ENCODE measurements around the gene PID1. TPM values are rescaled to one million over a fixed set of nuclear protein-coding genes. Genes with fewer than 3 reads are reported as not detected.

PID1 gene
- polyA plus RNA-seq, 1 experiment = 1.8 TPM

GRCh38 chr2:229048134-229048533 lies 223.0 kb downstream of the PID1 start:
- no peak overlapping the region for H3K27ac ChIP-seq (ENCODE audit: low read depth, low read length)
- TF ChIP-seq, protein P1, sequence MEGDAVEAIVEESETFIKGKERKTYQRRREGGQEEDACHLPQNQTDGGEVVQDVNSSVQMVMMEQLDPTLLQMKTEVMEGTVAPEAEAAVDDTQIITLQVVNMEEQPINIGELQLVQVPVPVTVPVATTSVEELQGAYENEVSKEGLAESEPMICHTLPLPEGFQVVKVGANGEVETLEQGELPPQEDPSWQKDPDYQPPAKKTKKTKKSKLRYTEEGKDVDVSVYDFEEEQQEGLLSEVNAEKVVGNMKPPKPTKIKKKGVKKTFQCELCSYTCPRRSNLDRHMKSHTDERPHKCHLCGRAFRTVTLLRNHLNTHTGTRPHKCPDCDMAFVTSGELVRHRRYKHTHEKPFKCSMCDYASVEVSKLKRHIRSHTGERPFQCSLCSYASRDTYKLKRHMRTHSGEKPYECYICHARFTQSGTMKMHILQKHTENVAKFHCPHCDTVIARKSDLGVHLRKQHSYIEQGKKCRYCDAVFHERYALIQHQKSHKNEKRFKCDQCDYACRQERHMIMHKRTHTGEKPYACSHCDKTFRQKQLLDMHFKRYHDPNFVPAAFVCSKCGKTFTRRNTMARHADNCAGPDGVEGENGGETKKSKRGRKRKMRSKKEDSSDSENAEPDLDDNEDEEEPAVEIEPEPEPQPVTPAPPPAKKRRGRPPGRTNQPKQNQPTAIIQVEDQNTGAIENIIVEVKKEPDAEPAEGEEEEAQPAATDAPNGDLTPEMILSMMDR (IDR thresholded peaks at IDR 0.05; ENCODE audit: low read depth, low read length) = no peak
- no peak overlapping the region for H3K4me3 ChIP-seq (ENCODE audit: low read depth, low read length)
- no peaks in the 10 kb centered on the region; the same call in 1 of the 2 replicates for H3K9me3 ChIP-seq (ENCODE audit: control insufficient read depth, insufficient read depth, low read length)
- H3K27me3 ChIP-seq (ENCODE audit: control insufficient read depth, insufficient read depth, low read length) = no peaks in the 10 kb centered on the region
- CTCF ChIA-PET = no interaction called here
- no peak for DNase-seq (ENCODE audit: low read depth, low spot score)
- POLR2A ChIA-PET = no interaction called here

- no peak overlapping the region for H3K4me3 ChIP-seq (ENCODE audit: low read depth, low read length)
- POLR2A ChIA-PET = no interaction called here
- TF ChIP-seq, protein P1 (IDR thresholded peaks at IDR 0.05; ENCODE audit: low read depth, low read length) = no peak
- no peaks in the 10 kb centered on the region for H3K27me3 ChIP-seq (ENCODE audit: control insufficient read depth, insufficient read depth, low read length)
- H3K27ac ChIP-seq (ENCODE audit: low read depth, low read length) = no peak overlapping the region
- no peak for DNase-seq (ENCODE audit: low read depth, low spot score)
- no peaks in the 10 kb centered on the region; the same call in 1 of the 2 replicates for H3K9me3 ChIP-seq (ENCODE audit: control insufficient read depth, insufficient read depth, low read length)
- CTCF ChIA-PET = no interaction called here
These were observed 225.4 kb downstream of the PID1 start for GRCh38 chr2:229045671-229046070.

- TF ChIP-seq, protein P1 (IDR thresholded peaks at IDR 0.05; ENCODE audit: low read depth, low read length) = no peak
- H3K4me3 ChIP-seq (ENCODE audit: low read depth, low read length) = no peak overlapping the region
- ChIA-PET POLR2A (no interaction called here), CTCF (no interaction called here)
- no peak for DNase-seq (ENCODE audit: low read depth, low spot score)
- H3K27ac ChIP-seq (ENCODE audit: low read depth, low read length) = no peak overlapping the region
- H3K9me3 ChIP-seq (ENCODE audit: control insufficient read depth, insufficient read depth, low read length) = no peaks in the 10 kb centered on the region; the same call in 1 of the 2 replicates
- H3K27me3 ChIP-seq (ENCODE audit: control insufficient read depth, insufficient read depth, low read length) = no peaks in the 10 kb centered on the region
These were observed 226.5 kb downstream of the PID1 start for GRCh38 chr2:229044581-229044980.

DNA sequence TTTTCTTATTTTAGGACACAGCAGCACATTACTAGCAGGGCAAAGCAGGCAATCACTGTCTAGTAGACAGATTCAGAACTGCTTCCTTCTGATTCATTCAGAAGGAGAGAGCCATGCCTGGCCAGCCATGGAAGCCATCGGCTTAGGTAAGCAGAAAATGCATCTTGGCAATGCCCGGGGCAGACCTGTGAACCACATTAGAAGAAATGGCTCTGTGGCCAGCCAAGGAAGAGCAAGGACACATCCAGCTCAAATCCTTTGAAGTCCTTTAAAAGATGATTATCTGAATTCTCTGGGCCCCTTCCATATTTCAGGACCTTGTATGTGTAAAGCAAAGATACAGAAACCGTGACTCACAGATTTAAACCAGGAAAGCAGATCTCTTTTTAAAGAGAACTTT lies 227.4 kb downstream of the PID1 start:
- H3K27me3 ChIP-seq (ENCODE audit: control insufficient read depth, insufficient read depth, low read length) = no peaks in the 10 kb centered on the region
- no peak overlapping the region for H3K4me3 ChIP-seq (ENCODE audit: low read depth, low read length)
- TF ChIP-seq, protein P1 (IDR thresholded peaks at IDR 0.05; ENCODE audit: low read depth, low read length) = no peak
- H3K9me3 ChIP-seq (ENCODE audit: control insufficient read depth, insufficient read depth, low read length) = no peaks in the 10 kb centered on the region; the same call in 1 of the 2 replicates
- ChIA-PET CTCF (no interaction called here), POLR2A (no interaction called here)
- no peak for DNase-seq (ENCODE audit: low read depth, low spot score)
- no peak overlapping the region for H3K27ac ChIP-seq (ENCODE audit: low read depth, low read length)

DNA sequence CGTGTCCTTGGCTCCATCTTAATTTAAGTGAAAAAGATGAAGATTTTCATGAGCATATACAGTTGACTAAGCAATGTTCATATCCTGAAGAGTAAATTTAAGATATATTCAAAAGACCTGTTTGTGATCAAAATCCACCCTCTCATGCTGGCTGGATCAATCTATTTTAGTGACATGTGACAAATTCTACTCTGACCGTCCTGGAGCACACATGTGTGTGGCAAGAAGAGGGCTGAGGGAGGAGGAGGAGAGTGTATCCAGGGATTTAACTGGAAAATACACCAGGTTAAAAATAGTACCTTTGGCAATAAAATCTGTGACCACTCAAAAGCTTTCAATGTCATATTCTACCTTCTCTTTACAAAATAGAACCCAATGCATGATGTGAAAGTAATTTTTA lies 228.7 kb downstream of the PID1 start:
- POLR2A ChIA-PET = no interaction called here
- no peaks in the 10 kb centered on the region; the same call in 1 of the 2 replicates for H3K9me3 ChIP-seq (ENCODE audit: control insufficient read depth, insufficient read depth, low read length)
- no peak for DNase-seq (ENCODE audit: low read depth, low spot score)
- no peak overlapping the region for H3K27ac ChIP-seq (ENCODE audit: low read depth, low read length)
- TF ChIP-seq, protein P1 (IDR thresholded peaks at IDR 0.05; ENCODE audit: low read depth, low read length) = no peak
- H3K27me3 ChIP-seq (ENCODE audit: control insufficient read depth, insufficient read depth, low read length) = no peaks in the 10 kb centered on the region
- CTCF ChIA-PET = no interaction called here
- no peak overlapping the region for H3K4me3 ChIP-seq (ENCODE audit: low read depth, low read length)

Data from AG04450 (cell line).